ENCODE measurements around the gene IFT80. TPM values are rescaled to one million over a fixed set of nuclear protein-coding genes. Genes with fewer than 3 reads are reported as not detected.

The IFT80 gene
- 17.4 TPM for polyA plus RNA-seq (2012; ENCODE audit: missing spikeins)

GRCh38 chr3:160399125-160400029 lies at the start of gene IFT80, which contains the start of gene SMC4:
Gene IFT80 (minus strand): TSS chr3:160399225. CDS start chr3:160384600, 14,625 bp downstream.
Gene SMC4 (plus strand): TSS chr3:160399650. CDS start chr3:160400827, 1,177 bp downstream.
- TF ChIP-seq TAF1 (IDR thresholded peaks at IDR 0.05; ENCODE audit: borderline replicate concordance, low read depth, low read length) = peak; percentile 36; the same call in 1 of the 2 replicates
- TF ChIP-seq POLR2A (IDR thresholded peaks at IDR 0.05; ENCODE audit: low read depth, low read length) = peak; percentile 86
- TF ChIP-seq POLR2AphosphoS5 (IDR thresholded peaks at IDR 0.05; ENCODE audit: low read depth, low read length) = peak; percentile 83
- peak; percentile 62 for DNase-seq (ENCODE audit: insufficient read length)
- FAIRE-seq = peak; percentile 95

GRCh38 chr3:160447544-160447943 lies 48.5 kb upstream of the IFT80 start:
- DNase-seq (ENCODE audit: insufficient read length) (no peak), FAIRE-seq (no peak)
- no peak for TF ChIP-seq TAF1 (IDR thresholded peaks at IDR 0.05; ENCODE audit: borderline replicate concordance, low read depth, low read length)
- no peak for TF ChIP-seq POLR2AphosphoS5 (IDR thresholded peaks at IDR 0.05; ENCODE audit: low read depth, low read length)
- no peak for TF ChIP-seq POLR2A (IDR thresholded peaks at IDR 0.05; ENCODE audit: low read depth, low read length)

GRCh38 chr3:160446522-160447056 lies 47.6 kb upstream of the IFT80 start:
- DNase-seq (ENCODE audit: insufficient read length) (no peak), FAIRE-seq (no peak)
- TF ChIP-seq POLR2A (IDR thresholded peaks at IDR 0.05; ENCODE audit: low read depth, low read length) (no peak), POLR2AphosphoS5 (IDR thresholded peaks at IDR 0.05; ENCODE audit: low read depth, low read length) (no peak), TAF1 (IDR thresholded peaks at IDR 0.05; ENCODE audit: borderline replicate concordance, low read depth, low read length) (no peak)

- no peak for FAIRE-seq
- no peak for DNase-seq (ENCODE audit: insufficient read length)
- TF ChIP-seq POLR2AphosphoS5 (IDR thresholded peaks at IDR 0.05; ENCODE audit: low read depth, low read length) = no peak
- no peak for TF ChIP-seq TAF1 (IDR thresholded peaks at IDR 0.05; ENCODE audit: borderline replicate concordance, low read depth, low read length)
- TF ChIP-seq POLR2A (IDR thresholded peaks at IDR 0.05; ENCODE audit: low read depth, low read length) = no peak
Measured at GRCh38 chr3:160445854-160446253, 46.8 kb upstream of the IFT80 start.

- TF ChIP-seq TAF1 (IDR thresholded peaks at IDR 0.05; ENCODE audit: borderline replicate concordance, low read depth, low read length) = no peak
- no peak for TF ChIP-seq POLR2AphosphoS5 (IDR thresholded peaks at IDR 0.05; ENCODE audit: low read depth, low read length)
- TF ChIP-seq POLR2A (IDR thresholded peaks at IDR 0.05; ENCODE audit: low read depth, low read length) = no peak
- DNase-seq (ENCODE audit: insufficient read length) (no peak), FAIRE-seq (no peak)
Measured at GRCh38 chr3:160444411-160444810, 45.4 kb upstream of the IFT80 start.

- FAIRE-seq = no peak
- no peak for TF ChIP-seq TAF1 (IDR thresholded peaks at IDR 0.05; ENCODE audit: borderline replicate concordance, low read depth, low read length)
- TF ChIP-seq POLR2A (IDR thresholded peaks at IDR 0.05; ENCODE audit: low read depth, low read length) = no peak
- no peak for TF ChIP-seq POLR2AphosphoS5 (IDR thresholded peaks at IDR 0.05; ENCODE audit: low read depth, low read length)
Measured at GRCh38 chr3:160440687-160441086, 41.7 kb upstream of the IFT80 start.

GRCh38 chr3:160437083-160437455 lies 38.0 kb upstream of the IFT80 start:
- no peak for DNase-seq (ENCODE audit: insufficient read length)
- FAIRE-seq = no peak
- no peak for TF ChIP-seq TAF1 (IDR thresholded peaks at IDR 0.05; ENCODE audit: borderline replicate concordance, low read depth, low read length)
- no peak for TF ChIP-seq POLR2AphosphoS5 (IDR thresholded peaks at IDR 0.05; ENCODE audit: low read depth, low read length)
- TF ChIP-seq POLR2A (IDR thresholded peaks at IDR 0.05; ENCODE audit: low read depth, low read length) = no peak

More at GRCh38 chr3:160440687-160441086, 41.7 kb upstream of the IFT80 start:
- DNase-seq (ENCODE audit: insufficient read length) = no peak

GRCh38 chr3:160435747-160436146 lies 36.7 kb upstream of the IFT80 start:
- DNase-seq (ENCODE audit: insufficient read length) (no peak), FAIRE-seq (no peak)
- no peak for TF ChIP-seq TAF1 (IDR thresholded peaks at IDR 0.05; ENCODE audit: borderline replicate concordance, low read depth, low read length)
- no peak; the same call in 1 of the 2 replicates for TF ChIP-seq POLR2A (IDR thresholded peaks at IDR 0.05; ENCODE audit: low read depth, low read length)
- TF ChIP-seq POLR2AphosphoS5 (IDR thresholded peaks at IDR 0.05; ENCODE audit: low read depth, low read length) = no peak

GRCh38 chr3:160435095-160435494 lies 36.1 kb upstream of the IFT80 start:
- FAIRE-seq (no peak), DNase-seq (ENCODE audit: insufficient read length) (no peak)
- TF ChIP-seq TAF1 (IDR thresholded peaks at IDR 0.05; ENCODE audit: borderline replicate concordance, low read depth, low read length) = no peak
- TF ChIP-seq POLR2A (IDR thresholded peaks at IDR 0.05; ENCODE audit: low read depth, low read length) = peak; percentile 36; the same call in 1 of the 2 replicates

- no peak for TF ChIP-seq POLR2A (IDR thresholded peaks at IDR 0.05; ENCODE audit: low read depth, low read length)
- no peak for TF ChIP-seq POLR2AphosphoS5 (IDR thresholded peaks at IDR 0.05; ENCODE audit: low read depth, low read length)
- no peak for TF ChIP-seq TAF1 (IDR thresholded peaks at IDR 0.05; ENCODE audit: borderline replicate concordance, low read depth, low read length)
- DNase-seq (ENCODE audit: insufficient read length) (no peak), FAIRE-seq (no peak)
Measured at GRCh38 chr3:160434071-160434470, 35.0 kb upstream of the IFT80 start.

GRCh38 chr3:160427832-160428424 lies 28.9 kb upstream of the IFT80 start:
- TF ChIP-seq TAF1 (IDR thresholded peaks at IDR 0.05; ENCODE audit: borderline replicate concordance, low read depth, low read length) (no peak), POLR2AphosphoS5 (IDR thresholded peaks at IDR 0.05; ENCODE audit: low read depth, low read length) (0 out of 2 replicates have a peak, but pooled peaks have one; percentile 36), POLR2A (IDR thresholded peaks at IDR 0.05; ENCODE audit: low read depth, low read length) (no peak)
- no peak for FAIRE-seq
- DNase-seq (ENCODE audit: insufficient read length) = no peak

Measured in GM12892 (cell line).